GM12878 (cell line): ENCODE measurements around the gene PVALEF.

Experiments
- BRCA1 ChIP-seq: IDR thresholded peaks from 2 replicates; pipeline ENCODE4 v1.6.1; 2011; ENCODE audit warnings: low read depth, low read length, improper control_type of control experiment
- CTCF ChIP-seq, 3 experiments: IDR thresholded peaks in 2 of 3; conservative IDR thresholded peaks in 1 of 3; 2 replicates each; pipeline ENCODE4 v1.5.1; 2011; ENCODE audit warnings: low read depth in 3 of 3, low read length in 3 of 3, mild to moderate bottlenecking in 3 of 3, control low read depth in 2 of 3, moderate library complexity in 2 of 3, inconsistent platforms in 1 of 3, mixed read lengths in 1 of 3; ENCODE audit not compliant: control insufficient read depth in 2 of 3, insufficient read depth in 1 of 3; ENCODE audit errors: extremely low read depth in 1 of 3
- MYC ChIP-seq: IDR thresholded peaks from 2 replicates; pipeline ENCODE4 v1.6.1; 2011; ENCODE audit warnings: mild to moderate bottlenecking, low read length, moderate library complexity, inconsistent platforms; ENCODE audit not compliant: insufficient read depth, insufficient replicate concordance, insufficient read length, severe bottlenecking
- POLR2A ChIP-seq: IDR thresholded peaks from 2 replicates; pipeline ENCODE4 v1.6.1; 2011; ENCODE audit warnings: low read depth, mild to moderate bottlenecking, low read length
- SMC3 ChIP-seq: IDR thresholded peaks from 2 replicates; pipeline ENCODE4 v1.6.1; 2011; ENCODE audit warnings: low read length, improper control_type of control experiment, borderline replicate concordance
- ZBTB33 ChIP-seq: fragments of 450-650 bp; IDR thresholded peaks from 2 replicates; pipeline ENCODE4 v1.6.1; 2017; ENCODE audit warnings: mild to moderate bottlenecking
- ZBTB4 ChIP-seq: fragments of 450-650 bp; formaldehyde crosslinking; IDR thresholded peaks from 2 replicates; pipeline ENCODE4 v1.4.0; 2022; ENCODE audit warnings: mild to moderate bottlenecking, moderate library complexity

GRCh38 chr17:81187120-81187519 lies 21.8 kb downstream of the PVALEF start:
- TF ChIP-seq SMC3 (no peak), ZBTB4 (CRISPR knock-in tag) (no peak), CTCF (IDR thresholded peaks at IDR 0.05 in 2 of 3, conservative IDR thresholded peaks at IDR 0.05 in 1 of 3; ENCODE audit: control insufficient read depth in 2 of 3, extremely low read depth in 1 of 3, insufficient read depth in 1 of 3, low read depth in 3 of 3, low read length in 3 of 3) (no peak), MYC (no peak), POLR2A (no peak), BRCA1 (no peak), ZBTB33 (no peak)
